ENCODE measurements around the gene SLC16A7. TPM values are rescaled to one million over a fixed set of nuclear protein-coding genes. Genes with fewer than 3 reads are reported as not detected.

Gene SLC16A7
- total and polyA plus RNA-seq, 2 experiments from 2014 or later, result 15.7 to 49.0 TPM

- Histone ChIP-seq H3K4me2 (ENCODE audit: unreplicated experiment) (no peak overlapping the region), H3F3A (ENCODE audit: insufficient read depth) (peaks cover 17% of the 10 kb centered on the region), H3K9ac (no peak overlapping the region), H2AFZ (no peak overlapping the region), H3K4me1 (ENCODE audit: insufficient read depth) (peaks cover 27% of the 10 kb centered on the region), H3K27me3 (replicated peaks; ENCODE audit: insufficient read depth) (no peaks in the 10 kb centered on the region), H3K79me2 (ENCODE audit: insufficient read depth) (no peaks in the 10 kb centered on the region), H3K27ac (no peak overlapping the region), H3K9me3 (ENCODE audit: low read depth) (no peaks in the 10 kb centered on the region), H3K36me3 (ENCODE audit: low read depth) (no peaks in the 10 kb centered on the region), H4K20me1 (ENCODE audit: insufficient read depth) (no peaks in the 10 kb centered on the region), H3K9me2 (ENCODE audit: insufficient read depth) (no peaks in the 10 kb centered on the region), H3K4me3 (no peak overlapping the region)
- in situ Hi-C loops (cut with MboI), result no loop called here
- TF ChIP-seq EZH2 (IDR thresholded peaks at IDR 0.05; ENCODE audit: insufficient read depth, poor library complexity, severe bottlenecking) (no peak), EZH2phosphoT487 (IDR thresholded peaks at IDR 0.05; ENCODE audit: insufficient read depth, low read depth) (no peak)
- no peak for DNase-seq
Observed at GRCh38 chr12:59654061-59654460, 58.2 kb downstream of the SLC16A7 start.

GRCh38 chr12:59657266-59657665, 61.4 kb downstream of the SLC16A7 start:
- Histone ChIP-seq H3K4me2 (ENCODE audit: unreplicated experiment) (peak overlapping the region; percentile 22), H3K4me3 (no peak overlapping the region), H3K9me2 (ENCODE audit: insufficient read depth) (no peaks in the 10 kb centered on the region), H3F3A (ENCODE audit: insufficient read depth) (0 out of 2 replicates have a peak, but pooled peaks cover under 1% of the 10 kb centered on the region), H3K79me2 (ENCODE audit: insufficient read depth) (no peaks in the 10 kb centered on the region), H2AFZ (no peak overlapping the region), H3K27me3 (replicated peaks; ENCODE audit: insufficient read depth) (no peaks in the 10 kb centered on the region), H3K9me3 (ENCODE audit: low read depth) (no peaks in the 10 kb centered on the region), H3K9ac (no peak overlapping the region), H3K36me3 (ENCODE audit: low read depth) (no peaks in the 10 kb centered on the region), H3K4me1 (ENCODE audit: insufficient read depth) (peaks cover 19% of the 10 kb centered on the region), H4K20me1 (ENCODE audit: insufficient read depth) (no peaks in the 10 kb centered on the region), H3K27ac (no peak overlapping the region)
- in situ Hi-C loops (cut with MboI), result no loop called here
- WGBS, 2 experiments (ENCODE audit: low coverage in 1 of 2, low lambda C conversion rate in 2 of 2, missing lambda C conversion rate in 2 of 2), result 60 to 68% methylated on average over 2 of the region's 2 CpGs
- DNase-seq, result peak; percentile 45
- TF ChIP-seq EZH2 (IDR thresholded peaks at IDR 0.05; ENCODE audit: insufficient read depth, poor library complexity, severe bottlenecking), result no peak
- no peak for TF ChIP-seq EZH2phosphoT487 (IDR thresholded peaks at IDR 0.05; ENCODE audit: insufficient read depth, low read depth)

- DNase-seq, result no peak
- Histone ChIP-seq H2AFZ (no peak overlapping the region), H4K20me1 (ENCODE audit: insufficient read depth) (no peaks in the 10 kb centered on the region), H3K9me3 (ENCODE audit: low read depth) (no peaks in the 10 kb centered on the region), H3K27me3 (replicated peaks; ENCODE audit: insufficient read depth) (no peaks in the 10 kb centered on the region), H3K79me2 (ENCODE audit: insufficient read depth) (no peaks in the 10 kb centered on the region), H3K9ac (no peak overlapping the region), H3F3A (ENCODE audit: insufficient read depth) (no peaks in the 10 kb centered on the region), H3K36me3 (ENCODE audit: low read depth) (no peaks in the 10 kb centered on the region), H3K4me2 (ENCODE audit: unreplicated experiment) (peak overlapping the region; percentile 22), H3K4me1 (ENCODE audit: insufficient read depth) (peaks cover 19% of the 10 kb centered on the region), H3K27ac (no peak overlapping the region), H3K4me3 (no peak overlapping the region), H3K9me2 (ENCODE audit: insufficient read depth) (no peaks in the 10 kb centered on the region)
- in situ Hi-C loops (cut with MboI), result no loop called here
- 92 to 96% methylated on average over 1 of the region's 1 CpG for WGBS, 2 experiments (ENCODE audit: low coverage in 1 of 2, low lambda C conversion rate in 2 of 2, missing lambda C conversion rate in 2 of 2)
- no peak for TF ChIP-seq EZH2phosphoT487 (IDR thresholded peaks at IDR 0.05; ENCODE audit: insufficient read depth, low read depth)
- no peak for TF ChIP-seq EZH2 (IDR thresholded peaks at IDR 0.05; ENCODE audit: insufficient read depth, poor library complexity, severe bottlenecking)
Observed at GRCh38 chr12:59657711-59658110, 61.9 kb downstream of the SLC16A7 start.

GRCh38 chr12:59660148-59660547, 64.3 kb downstream of the SLC16A7 start:
- Histone ChIP-seq H3K4me2 (ENCODE audit: unreplicated experiment) (no peak overlapping the region), H4K20me1 (ENCODE audit: insufficient read depth) (no peaks in the 10 kb centered on the region), H3K27me3 (replicated peaks; ENCODE audit: insufficient read depth) (no peaks in the 10 kb centered on the region), H3K9ac (no peak overlapping the region), H3K27ac (no peak overlapping the region), H3K79me2 (ENCODE audit: insufficient read depth) (no peaks in the 10 kb centered on the region), H2AFZ (no peak overlapping the region), H3K9me2 (ENCODE audit: insufficient read depth) (no peaks in the 10 kb centered on the region), H3K4me3 (no peak overlapping the region), H3F3A (ENCODE audit: insufficient read depth) (no peaks in the 10 kb centered on the region), H3K4me1 (ENCODE audit: insufficient read depth) (peaks cover 19% of the 10 kb centered on the region), H3K9me3 (ENCODE audit: low read depth) (no peaks in the 10 kb centered on the region), H3K36me3 (ENCODE audit: low read depth) (no peaks in the 10 kb centered on the region)
- TF ChIP-seq EZH2 (IDR thresholded peaks at IDR 0.05; ENCODE audit: insufficient read depth, poor library complexity, severe bottlenecking) (no peak), EZH2phosphoT487 (IDR thresholded peaks at IDR 0.05; ENCODE audit: insufficient read depth, low read depth) (no peak)
- in situ Hi-C loops (cut with MboI), result no loop called here
- WGBS, 2 experiments (ENCODE audit: low coverage in 1 of 2, low lambda C conversion rate in 2 of 2, missing lambda C conversion rate in 2 of 2), result 85 to 88% methylated on average over 2 of the region's 2 CpGs
- DNase-seq, result peak; percentile 5
